SK-N-SH treated with all-trans-retinoic acid at 6 μM for 48 hours (cell line): ENCODE measurements around the gene CABP4.

Experiments used
- ATAC-seq: fragments of 200-7000 bp; cut with Tn5 transposase; 3 replicates; pipeline ENCODE4 v1.9.1; 2020; ENCODE audit warnings: mild to moderate bottlenecking, moderate library complexity
- ARNTL ChIP-seq: fragments of 450-650 bp; formaldehyde crosslinking; IDR thresholded peaks from 2 replicates; pipeline ENCODE4 v1.5.0; 2020; ENCODE audit warnings: low read depth, mild to moderate bottlenecking, moderate library complexity, borderline replicate concordance
- BACH2 ChIP-seq: fragments of 250-450 bp; sonication (Bioruptor Pico); IDR thresholded peaks from 2 replicates; pipeline ENCODE4 v1.9.0; 2021; ENCODE audit warnings: mild to moderate bottlenecking, borderline replicate concordance
- ESRRG ChIP-seq: fragments of 250-450 bp; sonication (Bioruptor Pico); IDR thresholded peaks from 2 replicates; pipeline ENCODE4 v1.6.1; 2021; ENCODE audit warnings: mild to moderate bottlenecking
- GLIS3 ChIP-seq: fragments of 250-450 bp; sonication (Bioruptor Pico); IDR thresholded peaks from 2 replicates; pipeline ENCODE4 v1.5.0; 2020; ENCODE audit warnings: mild to moderate bottlenecking, moderate library complexity
- ISL1 ChIP-seq: fragments of 250-450 bp; sonication (Bioruptor Pico); IDR thresholded peaks from 2 replicates; pipeline ENCODE4 v2.1.2; 2022; ENCODE audit warnings: mild to moderate bottlenecking, moderate library complexity
- OSR1 ChIP-seq: fragments of 250-450 bp; sonication (Bioruptor Pico); IDR thresholded peaks from 2 replicates; pipeline ENCODE4 v1.8.0; 2022; ENCODE audit warnings: moderate library complexity, mild to moderate bottlenecking, inconsistent platforms
- PPARA ChIP-seq: fragments of 250-450 bp; sonication (Bioruptor Pico); IDR thresholded peaks from 2 replicates; pipeline ENCODE4 v1.5.0; 2020; ENCODE audit warnings: mild to moderate bottlenecking, borderline replicate concordance
- RARB ChIP-seq: fragments of 250-450 bp; sonication (Bioruptor Pico); IDR thresholded peaks from 2 replicates; pipeline ENCODE4 v1.8.0; 2021; ENCODE audit warnings: mild to moderate bottlenecking, moderate library complexity
- SNAI2 ChIP-seq: fragments of 250-450 bp; sonication (Bioruptor Pico); IDR thresholded peaks from 2 replicates; pipeline ENCODE4 v1.5.0; 2020; ENCODE audit warnings: mild to moderate bottlenecking, moderate library complexity
- TCF4 ChIP-seq: fragments of 250-450 bp; sonication (Bioruptor Pico); IDR thresholded peaks from 2 replicates; pipeline ENCODE4 v1.8.0; 2021; ENCODE audit warnings: mild to moderate bottlenecking, moderate library complexity, borderline replicate concordance
- ZC3H10 ChIP-seq: fragments of 250-450 bp; sonication (Bioruptor Pico); IDR thresholded peaks from 2 replicates; pipeline ENCODE4 v1.5.1; 2021; ENCODE audit warnings: mild to moderate bottlenecking, moderate library complexity
- ZFP30 ChIP-seq: fragments of 450-650 bp; formaldehyde crosslinking; IDR thresholded peaks from 2 replicates; pipeline ENCODE4 v1.5.0; 2022; ENCODE audit warnings: mild to moderate bottlenecking, moderate library complexity
- ZNF565 ChIP-seq: fragments of 450-650 bp; formaldehyde crosslinking; conservative IDR thresholded peaks from 2 replicates; pipeline ENCODE4 v1.5.0; 2020; ENCODE audit warnings: low read depth, mild to moderate bottlenecking, moderate library complexity
- TF ChIP-seq, protein P1 (sequence below): fragments of 250-450 bp; sonication (Bioruptor Pico); IDR thresholded peaks from 2 replicates; pipeline ENCODE4 v1.8.0; 2021; ENCODE audit warnings: low read depth, mild to moderate bottlenecking, moderate library complexity, borderline replicate concordance
- TF ChIP-seq, protein P2 (sequence below): fragments of 250-450 bp; sonication (Bioruptor Pico); IDR thresholded peaks from 2 replicates; pipeline ENCODE4 v1.5.0; 2020; ENCODE audit warnings: mild to moderate bottlenecking, moderate library complexity
- TF ChIP-seq, protein P3 (sequence below): fragments of 250-450 bp; sonication (Bioruptor Pico); IDR thresholded peaks from 2 replicates; pipeline ENCODE4 v1.5.1; 2020; ENCODE audit warnings: low read depth, mild to moderate bottlenecking, moderate library complexity
- TF ChIP-seq, protein P4 (sequence below): fragments of 250-450 bp; sonication (Bioruptor Pico); IDR thresholded peaks from 2 replicates; pipeline ENCODE4 v1.5.1; 2021; ENCODE audit warnings: mild to moderate bottlenecking, moderate library complexity

CABP4 gene

DNA sequence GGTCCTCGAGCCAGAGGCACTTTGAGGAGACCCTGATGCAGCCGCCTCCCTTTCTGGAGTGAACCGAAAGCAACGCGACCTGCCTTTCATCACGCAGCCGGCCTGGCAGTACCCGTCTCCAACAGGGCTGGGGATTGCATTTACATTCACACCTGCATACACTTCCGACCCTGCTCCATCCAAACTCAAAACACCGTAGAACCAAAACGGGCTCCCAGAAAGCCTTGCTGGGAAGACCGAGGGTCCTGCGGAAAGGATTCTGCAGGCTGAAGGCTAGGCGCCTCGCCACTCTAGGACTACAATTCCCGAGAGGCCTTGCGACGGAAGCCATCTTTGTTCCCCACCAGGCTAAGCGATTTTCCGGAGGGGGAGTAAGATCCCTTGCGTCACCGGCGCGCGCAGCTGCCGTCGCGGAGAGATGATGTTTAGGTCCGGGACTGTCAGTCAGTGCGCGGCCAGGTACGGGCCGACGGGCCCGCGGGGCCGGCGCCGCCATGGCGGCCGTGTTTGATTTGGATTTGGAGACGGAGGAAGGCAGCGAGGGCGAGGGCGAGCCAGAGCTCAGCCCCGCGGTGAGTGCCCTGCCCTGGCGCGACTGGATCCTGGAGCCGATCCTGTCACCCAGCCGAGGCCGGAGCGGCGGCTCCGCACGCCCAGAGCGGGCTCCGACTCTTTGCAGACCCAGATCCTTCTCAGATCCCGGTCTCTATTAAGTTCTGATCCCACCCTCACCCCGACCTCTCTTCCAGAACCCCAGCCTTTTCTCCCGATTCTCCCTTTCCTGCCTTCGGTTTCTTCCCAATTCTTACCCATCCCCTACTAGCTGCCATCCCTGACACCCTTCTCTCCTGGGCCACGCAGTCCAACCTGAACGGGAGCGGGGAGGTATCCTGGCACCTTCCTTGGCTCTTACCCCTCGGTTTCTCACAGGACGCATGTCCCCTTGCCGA is 26.8 kb upstream of the CABP4 start, which contains the start of gene RPS6KB2:
Gene RPS6KB2, plus strand, starts transcription at position 443 of the 950 bp plus-strand sequence. Its CDS starts 52 bp downstream, at position 495.
- ATAC-seq = peak; percentile 93
- TF ChIP-seq ISL1 (CRISPR knock-in tag) = no peak
- TF ChIP-seq, protein P1, sequence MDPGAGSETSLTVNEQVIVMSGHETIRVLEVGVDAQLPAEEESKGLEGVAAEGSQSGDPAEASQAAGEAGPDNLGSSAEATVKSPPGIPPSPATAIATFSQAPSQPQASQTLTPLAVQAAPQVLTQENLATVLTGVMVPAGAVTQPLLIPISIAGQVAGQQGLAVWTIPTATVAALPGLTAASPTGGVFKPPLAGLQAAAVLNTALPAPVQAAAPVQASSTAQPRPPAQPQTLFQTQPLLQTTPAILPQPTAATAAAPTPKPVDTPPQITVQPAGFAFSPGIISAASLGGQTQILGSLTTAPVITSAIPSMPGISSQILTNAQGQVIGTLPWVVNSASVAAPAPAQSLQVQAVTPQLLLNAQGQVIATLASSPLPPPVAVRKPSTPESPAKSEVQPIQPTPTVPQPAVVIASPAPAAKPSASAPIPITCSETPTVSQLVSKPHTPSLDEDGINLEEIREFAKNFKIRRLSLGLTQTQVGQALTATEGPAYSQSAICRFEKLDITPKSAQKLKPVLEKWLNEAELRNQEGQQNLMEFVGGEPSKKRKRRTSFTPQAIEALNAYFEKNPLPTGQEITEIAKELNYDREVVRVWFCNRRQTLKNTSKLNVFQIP = no peak
- TF ChIP-seq, protein P2, sequence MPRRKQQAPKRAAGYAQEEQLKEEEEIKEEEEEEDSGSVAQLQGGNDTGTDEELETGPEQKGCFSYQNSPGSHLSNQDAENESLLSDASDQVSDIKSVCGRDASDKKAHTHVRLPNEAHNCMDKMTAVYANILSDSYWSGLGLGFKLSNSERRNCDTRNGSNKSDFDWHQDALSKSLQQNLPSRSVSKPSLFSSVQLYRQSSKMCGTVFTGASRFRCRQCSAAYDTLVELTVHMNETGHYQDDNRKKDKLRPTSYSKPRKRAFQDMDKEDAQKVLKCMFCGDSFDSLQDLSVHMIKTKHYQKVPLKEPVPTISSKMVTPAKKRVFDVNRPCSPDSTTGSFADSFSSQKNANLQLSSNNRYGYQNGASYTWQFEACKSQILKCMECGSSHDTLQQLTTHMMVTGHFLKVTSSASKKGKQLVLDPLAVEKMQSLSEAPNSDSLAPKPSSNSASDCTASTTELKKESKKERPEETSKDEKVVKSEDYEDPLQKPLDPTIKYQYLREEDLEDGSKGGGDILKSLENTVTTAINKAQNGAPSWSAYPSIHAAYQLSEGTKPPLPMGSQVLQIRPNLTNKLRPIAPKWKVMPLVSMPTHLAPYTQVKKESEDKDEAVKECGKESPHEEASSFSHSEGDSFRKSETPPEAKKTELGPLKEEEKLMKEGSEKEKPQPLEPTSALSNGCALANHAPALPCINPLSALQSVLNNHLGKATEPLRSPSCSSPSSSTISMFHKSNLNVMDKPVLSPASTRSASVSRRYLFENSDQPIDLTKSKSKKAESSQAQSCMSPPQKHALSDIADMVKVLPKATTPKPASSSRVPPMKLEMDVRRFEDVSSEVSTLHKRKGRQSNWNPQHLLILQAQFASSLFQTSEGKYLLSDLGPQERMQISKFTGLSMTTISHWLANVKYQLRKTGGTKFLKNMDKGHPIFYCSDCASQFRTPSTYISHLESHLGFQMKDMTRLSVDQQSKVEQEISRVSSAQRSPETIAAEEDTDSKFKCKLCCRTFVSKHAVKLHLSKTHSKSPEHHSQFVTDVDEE = 0 out of 2 replicates have a peak, but pooled peaks have one; percentile 50

DNA sequence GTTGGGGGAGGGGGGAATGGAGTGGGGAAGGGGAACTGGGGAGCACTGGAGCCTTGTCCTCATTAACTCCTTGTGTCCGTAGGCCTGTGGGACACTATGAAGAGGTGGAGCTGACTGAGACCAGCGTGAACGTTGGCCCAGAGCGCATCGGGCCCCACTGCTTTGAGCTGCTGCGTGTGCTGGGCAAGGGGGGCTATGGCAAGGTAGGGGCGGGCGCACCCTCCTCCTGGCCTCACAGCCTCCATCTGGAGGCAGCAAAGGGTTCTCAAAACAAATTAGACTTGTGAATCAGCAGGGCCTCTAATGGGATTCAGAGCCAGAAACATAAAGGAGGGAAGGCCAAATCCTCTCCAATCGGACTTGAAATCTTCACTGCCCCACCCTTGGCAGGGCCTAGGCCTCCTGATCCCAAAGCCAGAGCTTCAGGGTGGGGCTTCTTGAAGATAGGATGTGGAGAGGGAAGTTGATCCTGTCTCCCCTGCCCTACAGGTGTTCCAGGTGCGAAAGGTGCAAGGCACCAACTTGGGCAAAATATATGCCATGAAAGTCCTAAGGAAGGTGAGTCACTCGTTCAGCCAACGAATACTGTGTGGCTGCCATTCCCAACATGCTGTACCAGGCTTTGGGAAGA is 26.0 kb upstream of the CABP4 start:
- TF ChIP-seq, protein P1 = no peak
- TF ChIP-seq BACH2 (CRISPR knock-in tag) (no peak), OSR1 (CRISPR knock-in tag) (no peak), ESRRG (no peak), GLIS3 (no peak), PPARA (CRISPR knock-in tag) (no peak), SNAI2 (CRISPR knock-in tag) (no peak), ZC3H10 (CRISPR knock-in tag) (no peak), ZFP30 (CRISPR knock-in tag) (no peak)
- TF ChIP-seq, protein P2 = no peak
- TF ChIP-seq, protein P3, sequence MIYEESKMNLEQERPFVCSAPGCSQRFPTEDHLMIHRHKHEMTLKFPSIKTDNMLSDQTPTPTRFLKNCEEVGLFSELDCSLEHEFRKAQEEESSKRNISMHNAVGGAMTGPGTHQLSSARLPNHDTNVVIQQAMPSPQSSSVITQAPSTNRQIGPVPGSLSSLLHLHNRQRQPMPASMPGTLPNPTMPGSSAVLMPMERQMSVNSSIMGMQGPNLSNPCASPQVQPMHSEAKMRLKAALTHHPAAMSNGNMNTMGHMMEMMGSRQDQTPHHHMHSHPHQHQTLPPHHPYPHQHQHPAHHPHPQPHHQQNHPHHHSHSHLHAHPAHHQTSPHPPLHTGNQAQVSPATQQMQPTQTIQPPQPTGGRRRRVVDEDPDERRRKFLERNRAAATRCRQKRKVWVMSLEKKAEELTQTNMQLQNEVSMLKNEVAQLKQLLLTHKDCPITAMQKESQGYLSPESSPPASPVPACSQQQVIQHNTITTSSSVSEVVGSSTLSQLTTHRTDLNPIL (CRISPR knock-in tag) = no peak
- ATAC-seq = no peak

DNA sequence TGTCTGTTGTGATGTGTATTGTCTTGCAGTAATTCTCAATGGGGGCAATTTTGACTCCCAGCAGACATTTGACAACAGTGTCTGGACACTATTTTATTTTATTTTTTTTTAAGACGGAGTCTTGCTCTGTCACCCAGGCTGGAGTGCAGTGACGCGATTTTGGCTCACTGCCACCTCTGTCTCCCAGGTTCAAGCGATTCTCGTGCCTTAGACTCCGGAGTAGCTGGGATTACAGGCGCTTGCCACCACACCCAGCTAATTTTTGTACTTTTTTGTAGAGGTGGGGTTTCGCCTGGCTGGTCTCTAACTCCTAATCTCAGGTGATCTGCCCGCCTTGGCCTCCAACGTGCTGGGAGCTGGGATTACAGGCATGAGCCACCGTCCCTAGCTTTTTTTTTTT is 25.4 kb upstream of the CABP4 start:
- no peak for ATAC-seq
- no peak for TF ChIP-seq ZNF565 (CRISPR knock-in tag)
- no peak for TF ChIP-seq ARNTL (CRISPR knock-in tag)
- no peak for TF ChIP-seq TCF4 (CRISPR knock-in tag)
- TF ChIP-seq, protein P3 (CRISPR knock-in tag) = no peak
- no peak for TF ChIP-seq PPARA (CRISPR knock-in tag)
- no peak for TF ChIP-seq RARB (CRISPR knock-in tag)
- TF ChIP-seq, protein P4, sequence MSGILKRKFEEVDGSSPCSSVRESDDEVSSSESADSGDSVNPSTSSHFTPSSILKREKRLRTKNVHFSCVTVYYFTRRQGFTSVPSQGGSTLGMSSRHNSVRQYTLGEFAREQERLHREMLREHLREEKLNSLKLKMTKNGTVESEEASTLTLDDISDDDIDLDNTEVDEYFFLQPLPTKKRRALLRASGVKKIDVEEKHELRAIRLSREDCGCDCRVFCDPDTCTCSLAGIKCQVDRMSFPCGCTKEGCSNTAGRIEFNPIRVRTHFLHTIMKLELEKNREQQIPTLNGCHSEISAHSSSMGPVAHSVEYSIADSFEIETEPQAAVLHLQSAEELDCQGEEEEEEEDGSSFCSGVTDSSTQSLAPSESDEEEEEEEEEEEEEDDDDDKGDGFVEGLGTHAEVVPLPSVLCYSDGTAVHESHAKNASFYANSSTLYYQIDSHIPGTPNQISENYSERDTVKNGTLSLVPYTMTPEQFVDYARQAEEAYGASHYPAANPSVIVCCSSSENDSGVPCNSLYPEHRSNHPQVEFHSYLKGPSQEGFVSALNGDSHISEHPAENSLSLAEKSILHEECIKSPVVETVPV = no peak
- no peak for TF ChIP-seq SNAI2 (CRISPR knock-in tag)
- no peak for TF ChIP-seq GLIS3
- TF ChIP-seq, protein P2 = no peak
- no peak for TF ChIP-seq ZC3H10 (CRISPR knock-in tag)
- TF ChIP-seq OSR1 (CRISPR knock-in tag) = no peak
